ENCODE measurements around the gene NAPSA. TPM values are rescaled to one million over a fixed set of nuclear protein-coding genes. Genes with fewer than 3 reads are reported as not detected.
A peak's percentile ranks its signal among the peaks of the same experiment; 100 is the strongest.

The NAPSA gene
- total and polyA plus RNA-seq, 2 of the 8 experiments (the other 6 are each of a cell fraction or from before 2014, with no cell fraction given): 0.71 to 0.73 TPM

GRCh38 chr19:50379602-50380001 is 14.2 kb upstream of the NAPSA start:
- Histone ChIP-seq H3K79me2 (ENCODE audit: control insufficient read depth in 1 of 2, insufficient read depth in 2 of 2, low read length in 2 of 2) (peaks cover 0 to 2% of the 10 kb centered on the region in 2 experiments; a peak in 2 of 4 replicates), H4K5ac (ENCODE audit: insufficient read length, low read depth, low read length) (no peak overlapping the region), H2BK5ac (ENCODE audit: low read depth, low read length) (no peak overlapping the region), H3K56ac (replicated peaks; ENCODE audit: insufficient read length, low read depth, low read length) (no peak overlapping the region), H2BK20ac (ENCODE audit: low read length) (no peak overlapping the region), H3K9ac (replicated peaks in 1 of 4; ENCODE audit: extremely low read depth in 1 of 4, low read depth in 3 of 4, low read length in 3 of 4) (no peak overlapping the region), H3K14ac (ENCODE audit: insufficient read length) (no peak overlapping the region), H3K18ac (ENCODE audit: extremely low read depth, low read length) (no peak overlapping the region), H4K8ac (ENCODE audit: extremely low read depth, insufficient read depth, low read length) (no peak overlapping the region), H4K91ac (replicated peaks; ENCODE audit: insufficient read length, low read length) (no peak overlapping the region), H3K4me2 (ENCODE audit: insufficient read depth in 1 of 2, low read depth in 2 of 2, low read length in 2 of 2) (no peak overlapping the region), H3K23me2 (ENCODE audit: low read depth, low read length) (peaks cover 3% of the 10 kb centered on the region; the same call in 1 of the 2 replicates), H3K4me3 (ENCODE audit: extremely low read depth in 1 of 4, insufficient read depth in 2 of 4, low read depth in 3 of 4, low read length in 4 of 4) (no peak overlapping the region), H3K9me3 (ENCODE audit: insufficient read depth in 2 of 2, low read depth in 1 of 2, low read length in 1 of 2) (no peaks in the 10 kb centered on the region), H3K4me1 (replicated peaks in 1 of 4; ENCODE audit: control insufficient read depth in 3 of 4, insufficient read depth in 4 of 4, low read length in 3 of 4) (peaks cover 0 to 5% (median 1%) of the 10 kb centered on the region in 4 experiments; a peak in 5 of 7 replicates), H3K27ac (ENCODE audit: low read depth, low read length) (no peak overlapping the region), H3K4ac (replicated peaks; ENCODE audit: insufficient read length, low read depth, low read length) (no peak overlapping the region), H3K79me1 (ENCODE audit: low read depth, low read length) (no peaks in the 10 kb centered on the region; the same call in 1 of the 2 replicates), H4K20me1 (replicated peaks in 1 of 2; ENCODE audit: control insufficient read depth in 1 of 2, insufficient read depth in 2 of 2, low read length in 2 of 2) (peaks cover 5 to 6% of the 10 kb centered on the region in 2 experiments), H2BK15ac (ENCODE audit: low read length) (no peak overlapping the region), H3K23ac (ENCODE audit: insufficient read length) (no peak overlapping the region), H2AK5ac (ENCODE audit: low read depth, low read length) (no peak overlapping the region), H2AFZ (ENCODE audit: low read length) (no peak overlapping the region), H2BK120ac (replicated peaks; ENCODE audit: low read depth, low read length) (no peak overlapping the region), H3K36me3 (ENCODE audit: control insufficient read depth in 2 of 4, insufficient read depth in 4 of 4, low read length in 3 of 4) (peaks cover 12 to 43% (median 33%) of the 10 kb centered on the region in 4 experiments), H2BK12ac (ENCODE audit: low read depth, low read length) (no peak overlapping the region), H3K27me3 (replicated peaks in 1 of 4; ENCODE audit: control insufficient read depth in 3 of 4, extremely low read depth in 1 of 4, insufficient read depth in 3 of 4, low read length in 3 of 4) (no peaks in the 10 kb centered on the region)
- no peak for TF ChIP-seq RFX5 (IDR thresholded peaks at IDR 0.05; ENCODE audit: borderline replicate concordance, low read depth, low read length)
- TF ChIP-seq, protein P1, sequence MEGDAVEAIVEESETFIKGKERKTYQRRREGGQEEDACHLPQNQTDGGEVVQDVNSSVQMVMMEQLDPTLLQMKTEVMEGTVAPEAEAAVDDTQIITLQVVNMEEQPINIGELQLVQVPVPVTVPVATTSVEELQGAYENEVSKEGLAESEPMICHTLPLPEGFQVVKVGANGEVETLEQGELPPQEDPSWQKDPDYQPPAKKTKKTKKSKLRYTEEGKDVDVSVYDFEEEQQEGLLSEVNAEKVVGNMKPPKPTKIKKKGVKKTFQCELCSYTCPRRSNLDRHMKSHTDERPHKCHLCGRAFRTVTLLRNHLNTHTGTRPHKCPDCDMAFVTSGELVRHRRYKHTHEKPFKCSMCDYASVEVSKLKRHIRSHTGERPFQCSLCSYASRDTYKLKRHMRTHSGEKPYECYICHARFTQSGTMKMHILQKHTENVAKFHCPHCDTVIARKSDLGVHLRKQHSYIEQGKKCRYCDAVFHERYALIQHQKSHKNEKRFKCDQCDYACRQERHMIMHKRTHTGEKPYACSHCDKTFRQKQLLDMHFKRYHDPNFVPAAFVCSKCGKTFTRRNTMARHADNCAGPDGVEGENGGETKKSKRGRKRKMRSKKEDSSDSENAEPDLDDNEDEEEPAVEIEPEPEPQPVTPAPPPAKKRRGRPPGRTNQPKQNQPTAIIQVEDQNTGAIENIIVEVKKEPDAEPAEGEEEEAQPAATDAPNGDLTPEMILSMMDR (IDR thresholded peaks at IDR 0.05; ENCODE audit: control extremely low read depth in 1 of 3, insufficient read depth in 1 of 3, low read depth in 1 of 3, low read length in 3 of 3): peak in 1 of 3 experiments; percentile 20; a peak in 1 of 4 replicates
- DNase-seq (ENCODE audit: low read depth in 1 of 2, low spot score in 2 of 2): no peak
- FAIRE-seq: no peak
- CTCF ChIA-PET (ENCODE audit: partially characterized antibody): interaction anchor here (1.0 to 3.3 kb wide), 2 partner anchors 11 to 37 kb away, joined by 3 to 11 read pairs; no protein-coding TSS in a partner anchor
- 91% methylated on average over 11 of the region's 11 CpGs; no CpG with 5 or more reads in 1 of the 2 experiments for WGBS, 2 experiments (ENCODE audit: extremely low coverage in 1 of 2, insufficient coverage in 1 of 2, insufficient read length in 1 of 2, insufficient replicate concordance in 2 of 2, low coverage in 1 of 2, low lambda C conversion rate in 2 of 2, missing lambda C conversion rate in 1 of 2)
- POLR2A ChIA-PET (ENCODE audit: partially characterized antibody): no interaction called here

All from H1 (cell line).